HL-60/S4 (cell line): ENCODE measurements around the gene TIFAB.

Experiments
- in situ Hi-C: fragments of 300-500 bp; cut with MboI; formaldehyde crosslinking; loops from 2 replicates; pipeline ENCODE4 v1.14.3; 2022; ENCODE audit warnings: low sequenced_read_pairs

Gene TIFAB

DNA sequence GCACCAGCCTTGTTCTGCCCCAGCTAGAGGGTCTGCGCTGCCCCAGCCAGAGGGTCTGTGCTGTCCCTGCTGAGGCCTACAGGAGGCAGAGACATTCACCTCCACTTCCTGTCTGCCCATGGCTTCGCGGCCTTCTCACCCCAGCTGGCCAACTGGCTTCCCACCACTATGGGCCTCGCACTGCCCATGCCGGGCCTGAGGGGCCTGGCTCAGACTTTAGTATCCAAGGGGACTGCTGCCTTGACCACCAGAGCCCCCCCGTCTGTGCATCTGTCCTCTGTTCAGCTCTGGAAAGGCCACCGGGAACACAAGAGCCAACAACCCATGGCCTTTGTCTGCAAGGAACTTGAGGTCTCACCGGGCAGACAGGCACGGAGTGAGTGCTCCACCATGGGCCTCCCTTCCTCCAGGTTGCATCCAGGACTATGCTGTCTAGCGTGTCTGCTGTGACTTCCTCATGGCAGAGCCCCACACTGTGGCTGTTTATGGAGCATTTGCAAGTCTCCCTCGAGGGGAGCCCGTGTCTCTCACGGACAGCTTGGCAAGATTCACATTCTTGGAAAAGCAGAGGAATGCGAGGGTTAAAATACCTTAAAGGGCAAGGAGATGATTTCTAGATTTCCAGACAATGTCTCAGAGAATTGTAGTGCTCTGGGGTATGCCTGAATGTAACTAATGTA is 6.7 kb downstream of the TIFAB start:
- in situ Hi-C loops = no loop called here

DNA sequence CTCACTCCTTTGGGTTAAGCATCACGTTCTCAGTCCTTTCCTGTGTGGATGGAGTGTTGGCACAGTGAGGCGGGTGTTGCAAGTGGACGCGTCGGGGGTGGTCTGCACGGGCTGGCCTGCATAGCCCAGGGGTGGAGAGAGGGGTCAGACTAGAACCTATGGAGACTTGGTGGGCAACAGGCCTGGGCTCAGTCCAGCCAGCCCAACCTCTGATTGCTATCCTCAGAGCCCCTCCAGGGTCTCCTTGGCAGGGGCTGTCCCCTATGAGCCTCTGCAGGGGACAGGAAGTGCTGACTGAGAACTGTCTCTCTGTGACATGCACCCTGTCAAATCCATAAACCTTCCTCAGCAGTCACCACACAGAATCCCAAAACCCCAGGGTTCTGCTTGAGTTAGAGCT is 7.3 kb downstream of the TIFAB start:
- in situ Hi-C loops = no loop called here

DNA sequence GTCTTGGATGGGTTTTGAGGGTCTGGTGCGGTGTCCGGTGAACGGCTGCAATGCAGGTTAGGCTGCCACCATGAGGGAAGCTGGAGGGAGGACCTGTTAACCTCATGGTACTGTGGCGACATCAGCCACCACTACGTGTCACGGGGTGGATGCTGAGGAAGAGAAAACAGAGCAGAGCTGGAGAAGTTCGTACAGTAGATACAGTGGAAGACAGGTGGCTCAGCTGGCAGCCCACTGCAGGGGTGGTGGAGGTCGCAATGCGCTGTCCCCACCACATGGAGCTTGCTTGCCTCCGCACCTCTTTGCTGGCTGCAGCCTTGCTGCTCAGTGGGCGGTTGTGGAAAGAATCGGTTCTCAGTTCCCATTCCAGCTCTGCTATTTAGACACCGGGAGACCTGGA is 7.8 kb downstream of the TIFAB start:
- in situ Hi-C loops = no loop called here

DNA sequence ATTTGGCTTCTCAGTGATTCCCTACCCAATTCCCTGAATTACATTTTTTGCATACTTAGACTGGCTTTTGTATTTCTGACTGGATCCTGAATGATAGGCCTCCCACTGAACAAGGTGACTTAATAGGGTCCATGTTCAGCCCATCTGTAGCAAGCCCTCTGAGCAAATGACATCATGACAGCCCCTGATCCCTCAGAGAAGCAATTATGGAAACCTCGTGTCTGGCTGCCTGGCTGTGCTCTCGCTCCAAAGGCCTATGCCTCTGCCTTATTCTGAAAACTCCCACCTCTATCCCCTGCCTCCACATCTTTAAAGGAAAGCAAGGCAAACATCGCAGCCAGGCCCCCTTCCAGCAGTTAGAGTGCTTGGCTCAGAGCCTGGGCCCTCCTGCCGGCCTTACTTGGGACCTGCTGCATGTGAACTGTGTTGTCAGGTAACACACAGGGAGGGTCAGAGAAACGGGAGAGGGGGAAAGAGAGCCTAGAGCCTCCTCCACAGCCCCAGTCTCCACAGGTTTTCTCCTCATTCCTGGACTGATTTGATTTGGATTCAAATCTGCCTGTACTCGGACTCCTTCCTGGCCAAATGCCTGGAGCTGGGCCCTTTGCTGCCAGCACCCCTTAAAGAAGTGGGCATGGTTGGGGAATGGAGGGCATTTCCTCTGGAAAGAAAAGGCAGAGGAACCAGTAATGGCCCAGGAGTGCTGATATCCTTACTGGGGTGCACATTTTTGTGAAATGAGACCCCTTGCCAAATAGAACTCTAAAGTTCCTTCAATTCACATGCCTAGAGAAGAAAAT is 8.8 kb downstream of the TIFAB start:
- in situ Hi-C loops = no loop called here

DNA sequence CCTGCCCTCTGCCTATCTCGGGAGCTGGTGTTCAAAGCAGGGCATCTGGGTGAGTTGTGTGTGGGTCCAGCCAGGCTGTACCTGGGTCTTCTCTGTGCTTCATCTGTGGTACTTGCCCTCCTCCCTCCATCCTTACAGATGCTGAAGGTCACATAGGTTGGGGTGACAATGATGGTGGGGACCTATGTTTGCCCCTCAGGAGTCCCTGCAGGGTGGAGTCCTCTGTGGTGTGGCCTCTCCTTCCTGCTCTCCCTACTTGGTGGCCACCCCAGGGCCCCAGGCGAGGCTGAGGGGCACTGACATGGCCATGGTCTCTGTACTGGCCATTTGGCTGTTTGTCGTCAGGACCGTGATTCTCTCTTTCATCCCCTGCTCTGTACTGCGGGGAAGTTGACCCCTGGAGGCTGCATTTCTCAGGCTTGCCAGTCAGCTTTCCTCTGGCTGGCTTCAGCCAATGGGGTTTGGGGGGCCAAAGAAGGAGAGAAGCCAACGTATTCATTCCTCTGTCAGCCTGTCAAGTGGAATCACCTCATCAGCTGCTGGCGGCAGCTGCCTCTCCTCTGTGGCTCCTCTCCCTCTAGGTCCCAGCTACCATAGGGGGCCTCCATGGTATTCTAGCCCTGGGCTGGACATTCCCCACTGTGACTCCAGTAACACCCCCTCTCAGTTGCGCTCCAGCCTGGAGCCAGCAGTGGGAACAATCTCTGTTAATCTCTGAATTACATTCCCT is 9.6 kb downstream of the TIFAB start:
- in situ Hi-C loops = no loop called here

DNA sequence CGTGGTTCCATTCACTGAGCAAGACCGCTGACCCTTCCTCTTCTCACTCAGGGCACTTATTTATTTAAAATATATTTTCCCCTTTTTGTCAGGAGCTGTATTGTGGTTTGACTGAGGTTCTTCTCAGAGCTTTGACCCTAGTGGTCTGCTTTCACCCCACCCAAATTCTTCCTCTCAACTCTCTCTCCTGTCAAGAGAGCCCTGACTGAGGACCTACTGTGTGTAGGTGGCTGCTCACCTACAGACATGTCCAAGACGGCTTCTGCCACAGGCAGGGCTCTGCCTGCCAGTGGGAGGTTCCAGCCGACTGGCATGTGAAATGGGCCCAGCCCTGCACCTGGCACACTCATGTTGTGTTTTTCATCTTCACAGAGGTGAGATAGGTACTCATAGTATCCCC is 10.2 kb downstream of the TIFAB start:
- in situ Hi-C loops = no loop called here

DNA sequence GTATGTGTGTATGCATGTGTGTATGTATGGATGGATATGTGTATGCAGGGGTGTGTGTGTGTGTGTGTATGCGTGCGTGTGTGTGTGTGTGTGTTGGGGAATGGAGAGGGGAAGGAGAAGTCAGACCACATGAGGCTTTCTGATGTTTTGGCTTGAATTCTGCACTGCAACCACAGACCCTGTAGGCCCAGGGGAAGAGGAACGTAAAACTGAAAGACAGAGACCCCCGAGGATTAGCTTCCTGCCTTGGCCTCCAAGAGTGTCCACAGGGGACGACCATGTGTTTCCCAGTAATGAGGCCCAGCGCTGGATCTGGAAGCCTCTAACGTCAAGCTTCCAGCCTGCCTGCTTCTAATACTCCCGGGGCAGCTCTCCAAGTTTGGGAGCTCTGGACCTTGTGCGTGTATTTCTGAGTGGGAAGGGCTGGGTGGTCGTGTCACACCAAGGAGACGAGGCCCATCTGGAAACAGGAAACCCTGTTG is 10.8 kb downstream of the TIFAB start:
- in situ Hi-C loops = no loop called here

DNA sequence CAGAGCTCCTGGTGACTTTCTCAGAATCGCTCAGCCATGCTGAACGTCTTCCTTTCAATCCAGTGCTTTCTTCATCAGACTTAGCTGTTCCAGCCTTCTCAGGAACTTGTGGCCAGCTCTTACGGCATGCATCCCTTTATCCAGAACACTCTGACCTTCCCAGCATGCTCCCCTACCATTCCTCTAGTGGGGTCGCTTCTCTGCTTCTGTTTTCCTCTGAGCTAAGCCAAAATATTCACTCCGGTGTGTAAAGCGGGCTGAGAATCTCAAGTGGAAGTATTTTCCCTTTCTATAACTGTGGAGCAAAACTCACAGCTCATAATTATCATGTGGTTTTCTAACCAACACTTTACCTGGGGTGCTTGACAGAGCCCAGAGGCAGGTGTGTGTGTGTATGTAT is 11.2 kb downstream of the TIFAB start:
- in situ Hi-C loops = no loop called here

DNA sequence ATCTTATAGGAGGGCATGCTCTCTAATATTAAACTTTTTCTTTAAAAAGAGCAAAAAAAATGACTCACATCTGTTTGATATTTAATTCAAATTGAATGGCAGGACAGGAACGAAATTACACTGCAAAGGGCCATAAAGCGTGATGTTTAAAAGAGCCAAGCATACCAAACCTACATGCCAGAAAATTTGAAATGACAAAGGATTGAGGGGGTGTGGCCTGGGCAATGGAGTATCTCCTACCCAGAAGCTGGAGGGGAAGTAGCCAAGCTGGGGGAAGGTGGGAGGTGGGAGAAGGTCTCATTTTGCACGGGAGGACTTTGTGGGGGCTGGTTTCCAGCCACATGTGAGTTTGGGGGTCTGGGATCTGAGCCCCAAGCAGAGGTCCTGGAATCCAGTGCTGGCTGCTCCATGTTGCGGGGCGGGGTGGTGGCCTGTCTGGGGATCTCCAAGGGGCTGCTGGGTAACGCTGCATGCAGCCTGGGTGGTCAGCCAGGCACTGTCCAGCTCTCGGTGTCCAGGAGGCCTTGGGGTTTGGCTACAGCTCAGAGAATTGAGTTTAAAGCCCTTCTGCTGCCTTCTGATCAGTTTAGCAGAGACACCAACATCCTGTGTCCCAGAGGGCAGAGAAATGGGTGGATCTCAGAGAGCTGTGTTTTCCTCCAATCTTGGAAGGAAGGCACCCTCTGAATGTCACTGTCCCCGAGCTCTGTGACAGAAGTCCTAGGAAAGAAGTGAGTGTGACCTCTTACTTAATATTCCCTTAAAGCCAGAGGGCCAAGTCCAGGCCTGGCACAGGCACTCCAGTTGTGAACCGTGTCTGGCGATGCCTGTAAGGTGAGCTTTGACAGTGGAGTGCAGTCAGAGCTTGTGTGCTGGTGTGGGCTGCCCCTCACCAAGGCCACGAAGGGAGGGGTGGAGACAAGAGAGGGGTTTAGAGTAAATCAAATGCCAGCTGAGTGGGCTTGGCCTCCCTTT is 12.6 kb downstream of the TIFAB start:
- in situ Hi-C loops = no loop called here

DNA sequence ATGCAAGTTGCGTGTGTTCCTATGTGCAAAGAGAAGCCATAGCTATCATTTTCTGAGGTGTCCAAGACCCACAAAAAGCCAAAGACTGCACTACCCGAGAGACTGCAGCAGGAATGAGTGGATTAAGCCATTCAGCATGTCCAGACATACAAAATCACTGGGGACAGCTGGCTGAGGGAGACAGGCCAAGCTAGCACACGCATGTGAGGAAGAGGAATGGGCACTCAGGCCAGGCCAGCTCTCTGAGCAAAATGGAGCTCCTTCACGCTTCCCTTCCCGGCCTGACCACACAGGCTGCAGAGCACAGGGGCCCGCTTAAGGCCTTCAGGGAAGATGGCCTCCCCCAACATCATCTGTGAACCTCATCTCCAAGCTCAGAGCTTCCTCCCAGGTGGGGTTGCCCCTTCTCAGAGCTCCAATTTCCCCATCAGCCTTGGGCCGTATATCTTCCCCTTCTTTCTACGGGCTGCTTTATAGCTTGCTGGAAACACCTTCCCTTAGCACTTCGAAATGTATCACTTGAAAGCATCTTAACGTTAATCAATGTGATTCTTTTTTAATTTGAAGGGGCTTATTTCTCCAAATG is 13.4 kb downstream of the TIFAB start:
- in situ Hi-C loops = no loop called here

DNA sequence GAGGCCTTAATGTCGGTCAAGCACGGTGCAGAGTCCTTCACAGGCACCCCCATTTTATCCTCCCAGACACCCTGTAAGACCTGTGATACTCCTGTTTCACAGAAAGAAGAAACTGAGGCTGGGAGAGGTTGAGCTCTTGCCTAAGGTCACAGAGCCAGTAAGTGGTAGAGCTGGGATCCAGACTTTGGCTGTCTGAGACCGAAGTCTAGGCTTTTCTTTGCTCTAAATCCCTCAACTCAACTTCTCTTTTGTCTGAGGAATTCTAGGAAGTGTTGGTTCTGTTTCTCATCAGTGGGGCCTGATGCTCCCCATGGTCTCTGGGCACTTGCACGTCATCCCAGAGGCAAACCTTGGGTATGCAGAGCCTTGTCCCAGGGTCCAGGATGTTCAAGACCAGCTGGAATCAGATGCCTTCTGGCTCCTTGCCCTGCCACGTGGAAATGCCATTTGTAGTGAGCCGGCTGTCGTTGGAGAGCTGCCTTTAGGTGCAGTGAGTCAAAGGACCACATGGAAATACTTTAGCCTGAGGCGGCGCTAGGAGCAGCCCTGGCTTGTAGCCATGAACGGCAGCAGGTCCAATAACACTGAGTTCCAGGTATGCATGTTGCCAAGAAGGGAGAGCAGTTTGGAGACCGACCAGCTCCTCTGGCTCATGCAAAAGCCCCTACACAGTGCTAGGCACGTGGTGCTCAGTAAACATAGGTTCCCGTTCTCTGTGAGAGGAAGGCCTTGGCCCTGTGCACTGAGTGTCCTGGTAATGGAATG is 14.2 kb downstream of the TIFAB start:
- in situ Hi-C loops = no loop called here

DNA sequence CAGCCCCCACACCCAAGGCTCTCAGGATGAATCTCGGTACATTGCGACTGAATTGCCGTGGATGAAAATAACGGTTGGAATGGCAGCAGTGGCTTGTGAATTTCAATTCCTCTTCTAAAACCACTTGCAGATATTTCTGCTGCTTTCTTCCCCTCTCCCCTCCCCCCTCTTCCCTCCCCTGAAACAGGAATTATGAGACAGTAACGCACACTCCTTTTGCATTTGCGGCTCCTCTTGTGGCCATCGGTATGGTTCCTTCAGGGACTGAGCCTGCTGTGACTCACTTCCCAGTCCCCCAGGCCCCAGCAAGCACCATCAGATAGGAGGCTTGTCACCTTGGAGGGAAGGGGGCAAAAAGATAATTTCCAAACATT is 14.7 kb downstream of the TIFAB start:
- in situ Hi-C loops = no loop called here

DNA sequence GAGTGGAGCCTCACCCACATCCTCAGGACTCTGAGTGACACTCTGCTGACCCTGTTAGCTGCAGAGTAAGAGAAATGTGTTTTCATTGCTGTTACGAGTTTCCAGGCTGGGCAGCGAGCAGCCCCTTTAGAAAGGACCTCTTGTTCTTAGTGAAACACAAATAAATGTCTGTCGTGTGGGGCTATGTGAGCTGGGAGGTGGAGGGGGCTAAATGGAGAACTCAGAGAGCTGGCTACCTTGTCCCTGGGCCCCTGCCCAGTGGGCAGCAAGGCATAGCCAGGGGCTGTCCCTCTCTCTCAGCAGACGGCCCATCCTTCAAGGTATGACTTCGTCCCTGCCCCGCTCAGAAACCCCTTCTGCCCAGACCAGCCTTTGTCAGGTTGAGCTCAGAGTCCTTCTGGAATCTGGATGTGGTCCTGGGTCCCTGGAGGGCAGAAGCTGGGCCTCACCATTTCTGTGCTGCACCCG is 15.2 kb downstream of the TIFAB start:
- in situ Hi-C loops = no loop called here

DNA sequence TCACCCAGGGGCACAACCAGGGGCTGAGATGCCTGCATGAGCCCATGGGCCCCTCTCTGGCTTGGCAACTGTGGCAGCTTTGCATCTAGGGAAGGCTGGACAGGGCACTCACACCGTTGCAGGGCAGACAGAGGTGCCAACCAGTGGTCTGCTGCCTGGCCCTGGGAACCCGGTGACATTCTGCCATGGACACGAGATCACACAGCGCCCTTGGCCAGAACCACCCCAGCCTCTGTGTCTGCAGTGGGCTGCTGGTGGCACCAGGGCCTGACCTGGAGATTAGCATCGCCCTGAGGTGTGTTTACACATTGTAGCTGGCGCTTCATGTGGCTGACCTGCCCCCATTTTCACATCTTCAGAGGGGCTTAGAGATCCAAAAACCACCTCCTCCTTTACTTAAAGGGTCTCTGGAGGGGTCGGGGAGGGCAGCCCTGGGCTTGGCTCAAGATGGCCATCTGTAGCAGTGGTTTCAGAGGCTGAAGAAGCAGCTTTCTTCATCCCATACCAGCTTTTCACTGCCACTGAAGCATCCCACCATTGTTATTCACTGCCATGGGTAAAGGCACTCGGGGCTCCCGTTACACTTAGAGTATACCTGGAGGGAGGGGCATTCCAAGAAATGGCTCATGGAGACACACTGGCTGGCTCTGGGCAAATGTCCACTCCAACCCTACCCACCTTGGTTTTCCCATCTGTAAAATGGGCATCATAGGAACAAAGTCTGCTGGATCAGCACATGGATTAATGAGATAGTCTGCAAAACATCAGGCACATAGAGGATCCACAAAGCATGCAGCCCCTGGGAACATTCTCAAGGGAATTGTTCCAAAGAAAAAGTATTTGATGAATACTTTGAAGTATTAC is 16.5 kb downstream of the TIFAB start:
- in situ Hi-C loops = no loop called here

DNA sequence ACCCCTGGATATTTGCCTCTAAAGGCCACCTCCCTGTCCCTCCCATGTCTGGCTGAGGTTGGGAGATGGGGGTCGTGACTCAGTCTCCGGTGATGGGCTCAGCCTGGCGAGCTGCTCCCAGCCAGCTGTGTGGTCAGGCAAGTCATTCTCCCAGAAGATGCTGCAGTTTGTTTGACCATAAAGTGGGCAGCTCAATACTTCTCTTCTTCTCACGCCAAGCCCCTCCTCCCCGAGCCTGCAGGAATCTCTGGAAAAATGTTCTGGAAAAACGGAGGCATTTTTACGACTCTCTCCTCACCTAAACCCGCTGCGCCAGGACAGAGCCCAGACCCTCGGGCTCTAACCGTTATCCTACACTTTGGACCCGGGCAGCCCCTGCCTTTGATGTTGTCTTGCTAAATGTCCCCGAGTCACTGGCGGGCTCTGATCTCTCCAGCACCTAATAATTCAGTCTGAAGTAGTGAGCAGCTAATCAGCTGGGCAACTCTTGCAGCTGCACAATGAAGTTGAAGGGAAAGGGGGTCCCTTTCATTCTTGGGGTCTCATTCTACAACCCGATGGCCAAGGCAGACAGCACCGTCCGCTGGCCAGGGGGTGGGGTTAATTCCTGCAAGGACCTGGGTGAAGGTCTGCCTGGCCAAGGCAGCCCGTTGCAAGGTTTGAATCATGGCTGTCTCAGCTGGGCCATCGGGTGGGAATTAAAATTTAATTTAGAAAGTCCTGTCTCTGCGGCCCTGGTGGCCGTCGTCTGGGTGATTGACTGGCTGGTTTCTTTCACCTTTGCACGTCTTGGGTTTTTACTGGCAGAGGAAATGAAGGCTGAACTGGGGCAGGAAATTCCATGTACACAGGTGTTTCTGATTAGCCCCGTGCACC is 17.3 kb downstream of the TIFAB start:
- in situ Hi-C loops = no loop called here

DNA sequence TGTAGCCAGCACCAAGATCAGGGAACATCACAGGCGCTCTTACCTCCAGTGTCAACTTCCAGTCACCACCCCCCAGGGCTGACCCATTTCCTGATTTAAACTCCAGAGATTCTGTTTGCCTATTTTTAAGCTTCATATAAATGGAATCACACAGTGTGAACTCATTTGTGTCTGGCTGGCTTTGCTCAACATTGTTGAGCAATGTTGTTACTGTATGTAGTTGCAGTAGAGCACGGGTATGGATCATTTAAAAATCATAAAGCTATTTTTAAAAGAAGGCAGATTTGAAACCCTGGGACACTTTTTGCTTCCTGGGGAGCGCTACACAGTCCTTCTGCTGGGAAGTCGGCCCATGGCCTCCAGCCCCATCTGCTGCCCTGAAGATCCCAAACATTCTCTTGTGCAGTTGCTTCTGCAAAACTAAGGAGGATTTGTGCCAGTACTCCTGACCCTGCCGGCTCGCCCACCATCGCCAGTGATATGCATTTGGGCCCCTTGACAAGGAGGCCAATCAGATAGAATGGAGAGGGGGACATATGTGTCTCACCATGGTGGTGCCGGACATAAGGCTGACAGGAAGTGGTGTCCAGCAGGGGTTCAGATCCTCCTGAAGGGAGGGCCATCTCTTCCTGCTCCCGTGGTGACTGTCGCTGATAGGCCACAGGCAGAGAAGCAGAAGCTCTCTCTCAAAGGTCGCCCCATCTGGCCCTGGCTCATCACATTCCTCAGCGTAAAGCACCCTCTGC is 18.3 kb downstream of the TIFAB start:
- in situ Hi-C loops = no loop called here

DNA sequence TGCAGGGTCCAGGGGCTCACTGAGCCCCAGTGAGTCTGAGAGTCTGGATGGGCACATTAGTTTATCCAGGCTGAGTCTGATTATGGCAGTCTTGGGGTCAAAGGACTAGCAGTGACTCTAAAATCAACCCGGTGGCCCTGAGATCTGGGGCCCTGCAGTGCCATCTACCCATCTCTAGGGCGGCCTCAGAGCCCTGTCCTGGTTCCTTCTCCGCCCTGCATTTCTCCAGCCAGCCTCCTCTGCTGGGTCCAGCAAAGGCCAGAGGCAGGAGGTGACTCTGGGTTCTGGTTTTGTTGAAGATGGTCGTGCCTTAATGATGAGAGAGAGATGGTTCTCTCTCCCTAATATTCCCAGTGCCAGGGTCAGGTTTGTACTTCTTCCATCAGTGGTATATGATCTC is 20.0 kb downstream of the TIFAB start:
- in situ Hi-C loops = no loop called here
